ENCODE data around the gene USP24.

Gene USP24

DNA sequence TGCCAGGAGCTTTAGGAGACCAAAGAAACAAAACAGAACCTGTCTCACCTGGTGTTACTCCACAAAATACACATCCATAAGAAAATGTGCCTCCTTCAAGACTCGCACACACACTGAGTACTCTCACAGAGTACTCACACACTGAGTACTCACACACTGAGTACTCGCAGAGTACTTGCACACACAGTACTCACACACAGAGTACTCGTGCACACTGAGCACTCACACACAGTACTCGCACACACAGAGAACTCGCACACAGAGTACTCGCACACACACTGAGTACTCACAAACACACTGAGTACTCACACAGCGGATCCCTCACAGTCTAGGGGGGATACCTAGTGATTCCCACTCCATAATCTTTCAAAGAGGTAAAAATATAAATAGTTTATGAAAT lies 135.5 kb downstream of the USP24 start:
- Histone ChIP-seq H3K79me2 (ENCODE audit: control insufficient read depth, low read length) (no peaks in the 10 kb centered on the region), H3K9me3 (ENCODE audit: control insufficient read depth, insufficient read depth, low read length) (no peaks in the 10 kb centered on the region), H3K36me3 (ENCODE audit: control insufficient read depth, low read length) (peaks cover 94% of the 10 kb centered on the region), H3K4me1 (ENCODE audit: control insufficient read depth, low read length) (no peaks in the 10 kb centered on the region), H3K27ac (ENCODE audit: low read depth, low read length) (no peak overlapping the region), H3K9me2 (replicated peaks; ENCODE audit: control insufficient read depth, low read length) (no peaks in the 10 kb centered on the region), H3K4me3 (ENCODE audit: low read length) (no peak overlapping the region), H4K20me1 (ENCODE audit: control insufficient read depth, insufficient read depth, low read depth, low read length) (no peaks in the 10 kb centered on the region), H3F3A (ENCODE audit: control insufficient read depth, insufficient read depth) (no peaks in the 10 kb centered on the region), H3K27me3 (ENCODE audit: control insufficient read depth, low read length) (no peaks in the 10 kb centered on the region), H3K4me2 (ENCODE audit: low read length) (no peak overlapping the region)
- TF ChIP-seq EZH2phosphoT487 (IDR thresholded peaks at IDR 0.05; ENCODE audit: borderline replicate concordance, low read length) (no peak), CTCF (IDR thresholded peaks at IDR 0.05; ENCODE audit: low read depth, low read length, poor library complexity, severe bottlenecking) (no peak)

GRCh38 chr1:55078470-55078869 lies 136.7 kb downstream of the USP24 start:
- Histone ChIP-seq H3K4me2 (ENCODE audit: low read length) (no peak overlapping the region), H3K36me3 (ENCODE audit: control insufficient read depth, low read length) (peaks cover 92% of the 10 kb centered on the region), H3K9me2 (replicated peaks; ENCODE audit: control insufficient read depth, low read length) (no peaks in the 10 kb centered on the region), H3K4me3 (ENCODE audit: low read length) (no peak overlapping the region), H3K79me2 (ENCODE audit: control insufficient read depth, low read length) (no peaks in the 10 kb centered on the region), H3F3A (ENCODE audit: control insufficient read depth, insufficient read depth) (no peaks in the 10 kb centered on the region), H4K20me1 (ENCODE audit: control insufficient read depth, insufficient read depth, low read depth, low read length) (no peaks in the 10 kb centered on the region), H3K4me1 (ENCODE audit: control insufficient read depth, low read length) (no peaks in the 10 kb centered on the region), H3K9me3 (ENCODE audit: control insufficient read depth, insufficient read depth, low read length) (no peaks in the 10 kb centered on the region), H3K27ac (ENCODE audit: low read depth, low read length) (no peak overlapping the region), H3K27me3 (ENCODE audit: control insufficient read depth, low read length) (no peaks in the 10 kb centered on the region)
- TF ChIP-seq EZH2phosphoT487 (IDR thresholded peaks at IDR 0.05; ENCODE audit: borderline replicate concordance, low read length) (no peak), CTCF (IDR thresholded peaks at IDR 0.05; ENCODE audit: low read depth, low read length, poor library complexity, severe bottlenecking) (no peak)

- no peak for TF ChIP-seq EZH2phosphoT487 (IDR thresholded peaks at IDR 0.05; ENCODE audit: borderline replicate concordance, low read length)
- no peaks in the 10 kb centered on the region for H3K4me1 ChIP-seq (ENCODE audit: control insufficient read depth, low read length)
- H3K36me3 ChIP-seq (ENCODE audit: control insufficient read depth, low read length) = peaks cover 92% of the 10 kb centered on the region
- H4K20me1 ChIP-seq (ENCODE audit: control insufficient read depth, insufficient read depth, low read depth, low read length) = no peaks in the 10 kb centered on the region
- H3F3A ChIP-seq (ENCODE audit: control insufficient read depth, insufficient read depth) = no peaks in the 10 kb centered on the region
- no peak overlapping the region for H3K4me3 ChIP-seq (ENCODE audit: low read length)
- H3K9me3 ChIP-seq (ENCODE audit: control insufficient read depth, insufficient read depth, low read length) = no peaks in the 10 kb centered on the region
- H3K79me2 ChIP-seq (ENCODE audit: control insufficient read depth, low read length) = no peaks in the 10 kb centered on the region
- H3K9me2 ChIP-seq (replicated peaks; ENCODE audit: control insufficient read depth, low read length) = no peaks in the 10 kb centered on the region
- no peak overlapping the region for H3K4me2 ChIP-seq (ENCODE audit: low read length)
- no peak overlapping the region for H3K27ac ChIP-seq (ENCODE audit: low read depth, low read length)
- H3K27me3 ChIP-seq (ENCODE audit: control insufficient read depth, low read length) = no peaks in the 10 kb centered on the region
Measured at GRCh38 chr1:55076356-55076755, 138.8 kb downstream of the USP24 start.

DNA sequence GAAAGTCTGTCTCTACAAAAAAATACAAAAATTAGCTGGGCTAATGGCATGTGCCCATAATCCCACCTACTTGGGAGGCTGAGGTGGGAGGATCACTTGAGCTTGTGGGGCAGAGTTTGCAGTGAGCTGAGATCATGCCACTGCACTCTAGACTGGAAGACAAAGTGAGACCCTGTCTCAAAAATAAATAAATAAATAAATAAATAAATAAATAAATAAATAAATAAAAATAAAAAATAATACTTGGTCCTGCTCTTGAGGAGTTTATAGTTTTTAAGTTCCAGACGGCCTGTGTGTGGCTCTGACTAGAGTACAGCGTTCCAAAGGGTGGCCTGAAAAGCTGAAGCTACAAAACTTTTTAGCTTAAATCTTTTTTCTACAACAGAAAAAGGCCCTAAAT lies 140.7 kb downstream of the USP24 start:
- Histone ChIP-seq H3K4me1 (ENCODE audit: control insufficient read depth, low read length) (no peaks in the 10 kb centered on the region), H3F3A (ENCODE audit: control insufficient read depth, insufficient read depth) (no peaks in the 10 kb centered on the region), H3K9me2 (replicated peaks; ENCODE audit: control insufficient read depth, low read length) (no peaks in the 10 kb centered on the region), H3K79me2 (ENCODE audit: control insufficient read depth, low read length) (no peaks in the 10 kb centered on the region), H3K36me3 (ENCODE audit: control insufficient read depth, low read length) (peaks cover 89% of the 10 kb centered on the region), H3K4me3 (ENCODE audit: low read length) (no peak overlapping the region), H3K27ac (ENCODE audit: low read depth, low read length) (no peak overlapping the region), H3K4me2 (ENCODE audit: low read length) (no peak overlapping the region), H3K27me3 (ENCODE audit: control insufficient read depth, low read length) (no peaks in the 10 kb centered on the region), H4K20me1 (ENCODE audit: control insufficient read depth, insufficient read depth, low read depth, low read length) (no peaks in the 10 kb centered on the region), H3K9me3 (ENCODE audit: control insufficient read depth, insufficient read depth, low read length) (no peaks in the 10 kb centered on the region)
- TF ChIP-seq CTCF (IDR thresholded peaks at IDR 0.05; ENCODE audit: low read depth, low read length, poor library complexity, severe bottlenecking) (no peak), EZH2phosphoT487 (IDR thresholded peaks at IDR 0.05; ENCODE audit: borderline replicate concordance, low read length) (no peak)

Data from DOHH2 (cell line).